22Rv1 (cell line): ENCODE measurements around the gene VPS8.

Experiments
- ZFX ChIP-seq: fragments of 450-650 bp; IDR thresholded peaks from 2 replicates; pipeline ENCODE4 v1.6.1; 2017; ENCODE audit warnings: antibody characterized with exemption, borderline replicate concordance
- TF ChIP-seq, protein P1 (sequence below): fragments of 450-650 bp; IDR thresholded peaks from 2 replicates; pipeline ENCODE4 v1.5.1; 2017; ENCODE audit warnings: mild to moderate bottlenecking

GRCh38 chr3:185093116-185093515, 281.1 kb downstream of the VPS8 start:
- TF ChIP-seq, protein P1, sequence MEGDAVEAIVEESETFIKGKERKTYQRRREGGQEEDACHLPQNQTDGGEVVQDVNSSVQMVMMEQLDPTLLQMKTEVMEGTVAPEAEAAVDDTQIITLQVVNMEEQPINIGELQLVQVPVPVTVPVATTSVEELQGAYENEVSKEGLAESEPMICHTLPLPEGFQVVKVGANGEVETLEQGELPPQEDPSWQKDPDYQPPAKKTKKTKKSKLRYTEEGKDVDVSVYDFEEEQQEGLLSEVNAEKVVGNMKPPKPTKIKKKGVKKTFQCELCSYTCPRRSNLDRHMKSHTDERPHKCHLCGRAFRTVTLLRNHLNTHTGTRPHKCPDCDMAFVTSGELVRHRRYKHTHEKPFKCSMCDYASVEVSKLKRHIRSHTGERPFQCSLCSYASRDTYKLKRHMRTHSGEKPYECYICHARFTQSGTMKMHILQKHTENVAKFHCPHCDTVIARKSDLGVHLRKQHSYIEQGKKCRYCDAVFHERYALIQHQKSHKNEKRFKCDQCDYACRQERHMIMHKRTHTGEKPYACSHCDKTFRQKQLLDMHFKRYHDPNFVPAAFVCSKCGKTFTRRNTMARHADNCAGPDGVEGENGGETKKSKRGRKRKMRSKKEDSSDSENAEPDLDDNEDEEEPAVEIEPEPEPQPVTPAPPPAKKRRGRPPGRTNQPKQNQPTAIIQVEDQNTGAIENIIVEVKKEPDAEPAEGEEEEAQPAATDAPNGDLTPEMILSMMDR = no peak
- no peak for TF ChIP-seq ZFX
